B cell (primary cell): Measurements from ENCODE around the gene CPEB3. TPM values are rescaled to one million over a fixed set of nuclear protein-coding genes. Genes with fewer than 3 reads are reported as not detected.

Experiments
- ATAC-seq: fragments of 200-7000 bp; cut with Tn5 transposase; one replicate; pipeline ENCODE4 v1.10.0; 2021; ENCODE audit warnings: low read depth, mild to moderate bottlenecking, moderate number of reproducible peaks, moderate library complexity
- CTCF ChIA-PET: fragments of 350-600 bp; sonication (Branson Sonifier 250); formaldehyde crosslinking; loops from one replicate; lab custom pipeline; 2021; ENCODE audit warnings: antibody characterized with exemption, inconsistent platforms; lab: Charles Lee
- POLR2A ChIA-PET: fragments of 350-600 bp; sonication (Branson Sonifier 250); formaldehyde crosslinking; loops from one replicate; lab custom pipeline; 2021; ENCODE audit warnings: antibody characterized with exemption; lab: Charles Lee
- DNase-seq: peaks from one replicate; pipeline ENCODE4 v3.0.0; 2013
- H2AFZ ChIP-seq: 2 replicates; pipeline ENCODE4 v1.6.1; 2012; ENCODE audit warnings: mild to moderate bottlenecking, low read depth, low read length; ENCODE audit not compliant: insufficient read depth, poor library complexity, severe bottlenecking
- H3K27ac ChIP-seq, 2 donors: 1 replicate in 1 of 2; 2 replicates in 1 of 2; pipeline ENCODE4 v1.5.1; 2012 to 2013; ENCODE audit warnings: low read length in 2 of 2, mild to moderate bottlenecking in 2 of 2, moderate library complexity in 1 of 2
- H3K27me3 ChIP-seq, 4 experiments: fragments of 200-600 bp in 1 of 4; sonication (generic) in 1 of 4; replicated peaks in 1 of 4; 1 replicate in 2 of 4; 2 replicates in 2 of 4; pipeline versions ENCODE4 v1.6.1 to v1.7.0; 2013 to 2016; ENCODE audit warnings: low read length in 3 of 4, mild to moderate bottlenecking in 2 of 4, mixed read lengths in 1 of 4, moderate library complexity in 1 of 4; ENCODE audit not compliant: insufficient read depth in 4 of 4, control insufficient read depth in 3 of 4; ENCODE audit errors: control extremely low read depth in 1 of 4
- H3K36me3 ChIP-seq, 2 experiments: replicated peaks in 1 of 2; 1 replicate in 1 of 2; 2 replicates in 1 of 2; pipeline versions ENCODE4 v1.6.1 to v1.7.1; 2013; ENCODE audit warnings: low read length in 1 of 2; ENCODE audit not compliant: insufficient read depth in 2 of 2, control insufficient read depth in 1 of 2; ENCODE audit errors: control extremely low read depth in 1 of 2, extremely low read depth in 1 of 2
- H3K4me1 ChIP-seq, 2 donors: fragments of 200-600 bp in 1 of 2; sonication (generic) in 1 of 2; 1 replicate in 1 of 2; 2 replicates in 1 of 2; pipeline versions ENCODE4 v1.5.1 to v1.6.1; 2013 to 2017; ENCODE audit warnings: low read length in 2 of 2; ENCODE audit not compliant: control insufficient read depth in 2 of 2, insufficient read depth in 2 of 2
- H3K4me2 ChIP-seq: replicated peaks from 2 replicates; pipeline ENCODE3; 2012; ENCODE audit warnings: mild to moderate bottlenecking, low read depth, low read length; ENCODE audit not compliant: poor library complexity, severe bottlenecking
- H3K4me3 ChIP-seq, 5 experiments: fragments of 200-600 bp in 1 of 5; sonication (generic) in 1 of 5; 1 replicate in 3 of 5; 2 replicates in 2 of 5; pipeline versions ENCODE4 v1.5.1 to v1.7.0; 2011 to 2016; ENCODE audit warnings: low read length in 4 of 5, mild to moderate bottlenecking in 4 of 5, low read depth in 2 of 5, control low read depth in 1 of 5, moderate library complexity in 1 of 5; ENCODE audit not compliant: insufficient read depth in 1 of 5; ENCODE audit errors: control extremely low read depth in 1 of 5, extremely low read depth in 1 of 5
- H3K79me2 ChIP-seq: fragments of 200-600 bp; sonication (generic); one replicate; pipeline ENCODE4 v1.6.0; 2016; ENCODE audit warnings: low read length; ENCODE audit not compliant: control insufficient read depth, insufficient read depth
- H3K9ac ChIP-seq: fragments of 200-600 bp; sonication (generic); 2 replicates; pipeline ENCODE4 v1.6.1; 2017; ENCODE audit warnings: mild to moderate bottlenecking, low read length, moderate library complexity
- H3K9me3 ChIP-seq, 3 donors: one replicate each; pipeline versions ENCODE4 v1.6.1 to v1.7.1; 2013; ENCODE audit warnings: low read length in 2 of 3; ENCODE audit not compliant: control insufficient read depth in 2 of 3, insufficient read depth in 1 of 3; ENCODE audit errors: control extremely low read depth in 1 of 3
- H4K20me1 ChIP-seq: 2 replicates; pipeline ENCODE4 v1.6.0; 2012; ENCODE audit warnings: mild to moderate bottlenecking, low read length; ENCODE audit not compliant: insufficient read depth, control insufficient read depth, poor library complexity, severe bottlenecking
- H3K27ac Mint-ChIP-seq: one replicate; pipeline ENCODE4 v1.8.0; 2021; ENCODE audit warnings: mixed read lengths
- H3K27me3 Mint-ChIP-seq: one replicate; pipeline ENCODE4 v1.8.0; 2021; ENCODE audit warnings: mixed read lengths
- H3K4me1 Mint-ChIP-seq: one replicate; pipeline ENCODE4 v1.8.0; 2021; ENCODE audit warnings: mixed read lengths
- H3K4me3 Mint-ChIP-seq: one replicate; pipeline ENCODE4 v1.8.0; 2021; ENCODE audit warnings: mixed read lengths
- H3K9me3 Mint-ChIP-seq: one replicate; pipeline ENCODE4 v1.8.0; 2022; ENCODE audit warnings: mixed read lengths; ENCODE audit not compliant: insufficient read depth
- CTCF ChIP-seq: fragments of 200-600 bp; IDR thresholded peaks from one replicate; pipeline ENCODE4 v1.8.0; 2022; ENCODE audit warnings: antibody characterized with exemption, mild to moderate bottlenecking
- EZH2 ChIP-seq: IDR thresholded peaks from 2 replicates; pipeline ENCODE4 v1.6.1; 2012; ENCODE audit warnings: borderline replicate concordance, low read depth, mild to moderate bottlenecking, moderate library complexity, low read length; ENCODE audit not compliant: insufficient read depth, poor library complexity, severe bottlenecking
- WGBS: methylation state at CpG from one replicate; pipeline ENCODE4 v1.1.5; 2013; ENCODE audit warnings: missing lambda C conversion rate; ENCODE audit not compliant: insufficient coverage; 5-methylcytosine and 5-hydroxymethylcytosine counted together
- intact Hi-C: fragments of 100-400 bp; cut with micrococcal nuclease; formaldehyde crosslinking; loops from one replicate; pipeline ENCODE4 v1.10.0; 2022
- polyA plus RNA-seq: library from polyadenylated mRNA; depleted of rRNA; stranded (reverse); fragments of >200 nt; gene quantifications from 2 replicates; pipeline ENCODE4 v1.2.3, GENCODE V29; 2012
- total RNA-seq, 2 donors: library from RNA; stranded (reverse); fragments of 120-200 nt in 1 of 2; gene quantifications; 1 replicate in 1 of 2; 2 replicates in 1 of 2; pipeline versions ENCODE4 v1.2.3 to v1.2.4, GENCODE V29; 2013 to 2022

CPEB3 gene
- total and polyA plus RNA-seq, 2 donors (not counting 1 experiment from before 2014, with no cell fraction given) = 1.6 to 6.7 TPM

- H3K4me1 ChIP-seq = no peaks in the 10 kb centered on the region
- ChIA-PET CTCF (interaction anchor here (0.6 to 3.5 kb wide), 2 partner anchors 197 to 217 kb away, joined by 8 to 14 read pairs; no protein-coding TSS in a partner anchor), POLR2A (no interaction called here)
- Mint-ChIP-seq H3K4me1 (peaks cover 31% of the 10 kb centered on the region), H3K27me3 (no peaks in the 10 kb centered on the region), H3K4me3 (no peak overlapping the region), H3K27ac (no peak overlapping the region), H3K9me3 (no peaks in the 10 kb centered on the region)
- H3K27me3 ChIP-seq = no peaks in the 10 kb centered on the region
- H3K4me2 ChIP-seq = no peak overlapping the region
- no peak overlapping the region for H2AFZ ChIP-seq
- no peak overlapping the region for H3K27ac ChIP-seq
- DNase-seq (no peak), ATAC-seq (no peak)
- no peak for TF ChIP-seq CTCF
- TF ChIP-seq EZH2 = no peak
- peaks cover 53% of the 10 kb centered on the region for H4K20me1 ChIP-seq
- peaks cover 81% of the 10 kb centered on the region for H3K79me2 ChIP-seq
- peaks cover 6% of the 10 kb centered on the region in 2 experiments for H3K36me3 ChIP-seq
- no peak overlapping the region for H3K4me3 ChIP-seq
- intact Hi-C loops = no loop called here
- 95% methylated on average over 8 of the region's 13 CpGs for WGBS
- no peaks in the 10 kb centered on the region for H3K9me3 ChIP-seq
- H3K9ac ChIP-seq = no peak overlapping the region
Measured at GRCh38 chr10:92305133-92306072, 14.5 kb upstream of the CPEB3 start.

GRCh38 chr10:92304061-92304460 is 13.2 kb upstream of the CPEB3 start:
- Mint-ChIP-seq H3K4me1 (peaks cover 33% of the 10 kb centered on the region), H3K9me3 (no peaks in the 10 kb centered on the region), H3K27me3 (no peaks in the 10 kb centered on the region), H3K4me3 (no peak overlapping the region), H3K27ac (no peak overlapping the region)
- H3K36me3 ChIP-seq = peaks cover 6 to 9% of the 10 kb centered on the region in 2 experiments
- no peaks in the 10 kb centered on the region for H3K9me3 ChIP-seq
- 100% methylated on average over 1 of the region's 1 CpG for WGBS
- H3K4me1 ChIP-seq = no peaks in the 10 kb centered on the region
- H3K79me2 ChIP-seq = peaks cover 94% of the 10 kb centered on the region
- ChIA-PET POLR2A (no interaction called here), CTCF (interaction anchor here (1.3 to 3.5 kb wide), 2 partner anchors 12 to 216 kb away, joined by 3 to 14 read pairs; no protein-coding TSS in a partner anchor)
- TF ChIP-seq CTCF (no peak), EZH2 (no peak)
- no peak overlapping the region for H3K27ac ChIP-seq
- DNase-seq (no peak), ATAC-seq (no peak)
- H3K9ac ChIP-seq = no peak overlapping the region
- H4K20me1 ChIP-seq = peaks cover 58% of the 10 kb centered on the region
- no peak overlapping the region for H3K4me3 ChIP-seq
- intact Hi-C loops = no loop called here
- no peak overlapping the region for H2AFZ ChIP-seq
- no peaks in the 10 kb centered on the region for H3K27me3 ChIP-seq
- no peak overlapping the region for H3K4me2 ChIP-seq
